HEK293T (cell line): ENCODE measurements around the gene ITSN1.

Experiments
- ARNT ChIP-seq: fragments of 450-650 bp; IDR thresholded peaks from 2 replicates; pipeline ENCODE4 v1.6.1; 2017; ENCODE audit warnings: mild to moderate bottlenecking
- CTBP1 ChIP-seq: fragments of 450-650 bp; IDR thresholded peaks from 2 replicates; pipeline ENCODE4 v1.6.1; 2016; ENCODE audit warnings: borderline replicate concordance
- FOXK2 ChIP-seq: fragments of 450-650 bp; IDR thresholded peaks from 2 replicates; pipeline ENCODE4 v1.6.1; 2016; ENCODE audit warnings: mild to moderate bottlenecking
- FOXM1 ChIP-seq: fragments of 450-650 bp; IDR thresholded peaks from 2 replicates; pipeline ENCODE4 v1.6.1; 2017; ENCODE audit warnings: mild to moderate bottlenecking, borderline replicate concordance
- L3MBTL2 ChIP-seq: fragments of 450-650 bp; conservative IDR thresholded peaks from 2 replicates; pipeline ENCODE4 v1.6.1; 2016; ENCODE audit warnings: mild to moderate bottlenecking
- LEF1 ChIP-seq: fragments of 450-650 bp; IDR thresholded peaks from 2 replicates; pipeline ENCODE4 v1.6.1; 2017; ENCODE audit warnings: mild to moderate bottlenecking, borderline replicate concordance
- SP1 ChIP-seq: fragments of 450-650 bp; IDR thresholded peaks from 2 replicates; pipeline ENCODE4 v1.6.1; 2017
- SUZ12 ChIP-seq: fragments of 450-650 bp; IDR thresholded peaks from 2 replicates; pipeline ENCODE4 v1.6.1; 2016; ENCODE audit warnings: mild to moderate bottlenecking

DNA sequence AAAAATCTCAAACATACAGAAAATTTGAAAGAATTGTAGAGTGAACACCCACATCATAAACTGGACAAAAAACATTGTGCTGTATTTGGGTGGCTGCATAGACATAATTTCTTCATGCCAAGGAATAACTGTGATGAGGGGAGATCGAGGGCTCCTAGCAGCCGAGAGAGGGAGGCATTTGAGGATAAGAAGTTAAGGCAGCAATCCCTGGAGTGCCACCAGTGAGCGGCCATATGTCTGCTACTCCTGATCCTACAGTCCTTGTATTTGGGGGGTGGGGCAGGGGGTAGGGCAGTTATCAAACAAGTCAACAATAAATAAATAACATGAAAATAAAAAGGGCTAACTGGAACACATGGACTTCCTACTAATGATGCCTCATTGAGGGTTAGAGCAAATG lies 218.8 kb downstream of the ITSN1 start:
- TF ChIP-seq ARNT (no peak), CTBP1 (no peak), LEF1 (no peak), L3MBTL2 (no peak), SUZ12 (no peak), SP1 (no peak), FOXM1 (no peak), FOXK2 (no peak)
